Cardiac septum (tissue), 1 donor: ENCODE data around the gene MFAP5. TPM values are rescaled to one million over a fixed set of nuclear protein-coding genes. Genes with fewer than 3 reads are reported as not detected.

ENCODE experiments used
- DNase-seq: peaks from one replicate; pipeline ENCODE4 v3.0.0-alpha.2; 2020; ENCODE audit warnings: low spot score
- intact Hi-C: fragments of 100-400 bp; cut with DNase I; formaldehyde crosslinking; loops from one replicate; pipeline ENCODE4 v1.14.0; 2022
- long read RNA-seq: library from polyadenylated mRNA; unstranded; transcript quantifications from one replicate; pipeline ENCODE4 v2.0.0, GENCODE V29; 2021
- total RNA-seq: library from RNA; stranded (reverse); fragmentation: NEBNext Ultra II Directional; extraction: Animal tissue kit (Norgen Biotek cat#: 25700); gene quantifications from one replicate; pipeline ENCODE4 v1.2.1, GENCODE V29; 2021
- donor health status: DM: no; HTN: no; CAD: no.

Gene MFAP5, protein sequence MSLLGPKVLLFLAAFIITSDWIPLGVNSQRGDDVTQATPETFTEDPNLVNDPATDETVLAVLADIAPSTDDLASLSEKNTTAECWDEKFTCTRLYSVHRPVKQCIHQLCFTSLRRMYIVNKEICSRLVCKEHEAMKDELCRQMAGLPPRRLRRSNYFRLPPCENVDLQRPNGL
- 20.8 TPM for total RNA-seq
- long read RNA-seq, transcript MFAP5-201 (10 exons, 2,845 nt) = major isoform, 7 of 9 reads
- long read RNA-seq, partial matches to known transcripts = 0 of 9 reads
- long read RNA-seq, other reads (novel, unspliced or antisense) = 0 of 9 reads

DNA sequence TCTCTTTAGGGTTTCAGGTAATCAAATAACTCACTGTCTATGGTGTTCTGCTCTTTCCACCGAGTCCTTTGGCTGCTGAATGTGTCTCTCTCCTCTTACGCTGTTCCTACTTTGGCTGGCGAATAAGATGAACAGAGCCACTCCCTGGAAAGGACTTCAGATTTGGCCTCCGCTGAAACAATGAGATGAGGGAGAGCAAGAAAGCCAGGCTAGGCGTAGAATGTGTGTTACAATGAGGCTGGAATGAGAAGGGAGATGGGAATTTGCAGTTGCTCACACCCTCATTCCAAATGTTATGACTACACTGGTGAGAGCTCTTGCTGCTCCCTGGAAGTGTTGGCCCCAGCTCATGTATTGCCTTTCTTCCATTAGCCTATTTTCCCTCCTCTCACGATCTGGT lies at the start of gene MFAP5:
Gene MFAP5, minus strand, starts transcription at position 234 of the 400 bp plus-strand sequence. CDS start 722 bp downstream, outside the sequence.
- intact Hi-C loops = no loop called here

GRCh38 chr12:8709124-8709830 lies 46.7 kb upstream of the MFAP5 start:
- intact Hi-C loops = no loop called here
- DNase-seq = no peak

More for the DNA sequence above, at the start of gene MFAP5:
- no peak for DNase-seq

GRCh38 chr12:8702159-8702558 lies 39.5 kb upstream of the MFAP5 start:
- DNase-seq = no peak
- intact Hi-C loops = no loop called here

- no peak for DNase-seq
- intact Hi-C loops = no loop called here
Observed at GRCh38 chr12:8701046-8701660, 38.5 kb upstream of the MFAP5 start.

GRCh38 chr12:8699714-8700113 lies 37.1 kb upstream of the MFAP5 start:
- intact Hi-C loops = loop anchor here (5.0 kb wide), 2 partner anchors 73 to 213 kb away; partner anchors contain the start of gene PHC1
- no peak for DNase-seq

- DNase-seq = no peak
- intact Hi-C loops = loop anchor here (5.0 kb wide), 2 partner anchors 73 to 213 kb away; partner anchors contain the start of gene PHC1
Observed at GRCh38 chr12:8698879-8699278, 36.3 kb upstream of the MFAP5 start.

DNA sequence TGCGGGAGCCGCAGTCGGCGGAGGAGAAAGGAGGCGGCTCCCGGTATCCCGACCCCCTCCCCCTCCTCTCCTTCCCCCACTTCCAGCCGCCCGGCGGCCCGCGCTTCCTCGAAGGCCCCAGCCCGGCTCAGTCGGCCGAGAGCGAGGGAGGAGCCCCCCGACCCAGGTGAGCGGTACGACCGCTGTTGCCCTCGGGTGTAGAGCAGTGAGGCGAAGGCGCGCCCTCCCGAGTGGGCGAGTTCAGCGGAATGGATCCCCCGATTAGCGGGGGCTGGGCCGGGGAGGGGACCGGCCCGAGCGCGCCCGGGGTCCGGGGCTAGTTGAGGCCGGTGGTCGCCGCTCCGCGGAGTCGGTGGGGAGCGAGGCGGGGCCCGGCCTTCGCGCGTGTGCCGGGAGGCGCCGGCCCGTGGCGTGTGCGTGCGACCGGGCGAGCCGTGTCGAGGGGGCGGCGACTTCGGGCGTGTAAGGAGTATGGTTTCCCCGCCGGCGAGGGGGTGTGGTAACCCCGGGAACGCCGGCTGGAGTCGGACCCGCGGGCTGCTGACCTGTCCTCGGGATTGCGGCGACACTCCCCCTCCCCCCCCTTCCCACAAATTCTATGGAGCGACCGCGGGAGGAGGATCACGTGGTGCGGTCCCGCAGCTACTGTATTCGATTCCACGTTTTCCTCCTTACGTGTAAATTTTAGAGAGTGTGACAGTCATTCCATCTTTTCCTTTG lies 35.7 kb upstream of the MFAP5 start:
- intact Hi-C loops = loop anchor here (5.0 kb wide), 2 partner anchors 74 to 214 kb away; partner anchors contain the start of gene PHC1
- DNase-seq = peak; percentile 78

DNA sequence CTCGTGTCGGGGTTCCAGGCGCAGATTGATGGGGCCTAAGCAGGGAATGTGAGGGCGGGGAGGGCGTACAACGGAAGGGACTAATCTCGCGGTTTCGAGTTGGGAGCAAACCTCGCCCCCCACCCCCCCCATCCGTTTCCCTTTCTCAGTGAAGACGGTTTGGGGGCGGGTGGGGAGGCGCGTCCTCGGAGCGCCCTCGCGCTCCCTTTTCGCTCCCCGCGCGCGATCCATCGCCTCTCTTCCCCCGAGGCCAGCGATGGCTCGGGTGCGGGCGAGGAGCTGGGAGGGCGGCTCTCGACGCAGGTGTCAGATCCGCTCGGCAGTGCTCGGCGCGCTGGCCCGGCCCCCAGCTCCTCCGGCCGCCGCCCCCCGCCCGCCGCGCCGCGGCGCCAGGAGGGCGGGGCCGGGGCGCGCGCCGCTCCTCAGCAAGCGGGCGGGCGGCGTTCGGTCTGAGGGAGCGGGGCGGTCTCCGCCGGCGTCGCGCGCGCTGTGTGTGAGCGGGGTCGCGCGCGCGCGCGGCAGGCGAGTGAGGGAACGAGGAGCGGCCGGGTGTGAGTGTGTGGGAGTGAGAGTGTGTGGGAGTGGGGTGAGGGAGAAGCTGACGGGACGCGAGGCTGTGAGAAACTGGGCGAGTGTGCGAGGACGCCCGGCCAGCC lies 35.0 kb upstream of the MFAP5 start, which contains the start of gene RIMKLB:
Gene RIMKLB, plus strand, starts transcription at position 516 of the 656 bp plus-strand sequence. CDS start 15,876 bp downstream, outside the sequence.
- intact Hi-C loops = loop anchor here (5.0 kb wide), 2 partner anchors 75 to 215 kb away; partner anchors contain the start of gene PHC1
- peak; percentile 89 for DNase-seq

DNA sequence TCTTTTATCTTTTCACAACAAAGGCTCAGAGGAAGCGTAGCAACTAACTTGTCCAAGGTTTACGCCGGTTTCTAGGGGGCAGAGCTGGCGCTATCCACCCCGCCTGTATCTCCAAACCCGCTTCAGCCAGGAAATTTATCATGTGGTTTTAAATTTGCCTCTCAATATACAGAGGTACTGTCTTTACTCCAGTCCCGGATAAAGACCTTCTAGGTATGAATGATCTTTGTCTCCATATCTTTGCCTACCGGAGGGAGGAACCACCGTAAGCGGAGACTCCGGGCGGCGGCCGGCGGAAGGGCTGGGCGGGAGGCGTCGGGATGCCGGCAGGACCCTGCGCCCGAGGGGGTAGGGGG lies 34.5 kb upstream of the MFAP5 start:
- intact Hi-C loops = loop anchor here (5.0 kb wide), 2 partner anchors 75 to 215 kb away; partner anchors contain the start of gene PHC1
- no peak for DNase-seq

- DNase-seq = no peak
- intact Hi-C loops = loop anchor here (5.0 kb wide), 2 partner anchors 76 to 216 kb away; partner anchors contain the start of gene PHC1
Observed at GRCh38 chr12:8696442-8697090, 33.9 kb upstream of the MFAP5 start.

DNA sequence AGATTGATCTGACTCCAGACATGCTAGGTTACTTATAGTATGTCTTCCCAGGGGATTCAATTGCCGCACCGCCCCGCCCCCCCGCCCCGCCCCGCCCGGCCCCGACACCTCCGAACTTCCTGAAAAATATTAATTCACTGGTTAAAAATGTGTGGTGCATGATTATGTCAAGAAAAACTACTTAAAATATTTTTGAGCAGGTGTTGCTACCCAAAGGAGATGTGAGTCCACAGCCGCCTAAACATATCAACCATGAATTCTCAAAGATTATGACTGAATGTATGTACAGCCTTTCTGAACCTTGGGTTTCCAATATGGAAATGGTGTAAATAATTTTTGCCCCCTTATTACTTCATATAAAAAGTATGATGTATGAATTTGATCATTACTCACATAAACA lies 32.5 kb upstream of the MFAP5 start:
- intact Hi-C loops = loop anchor here (5.0 kb wide), 2 partner anchors 77 to 217 kb away; partner anchors contain the start of gene PHC1
- DNase-seq = no peak

DNA sequence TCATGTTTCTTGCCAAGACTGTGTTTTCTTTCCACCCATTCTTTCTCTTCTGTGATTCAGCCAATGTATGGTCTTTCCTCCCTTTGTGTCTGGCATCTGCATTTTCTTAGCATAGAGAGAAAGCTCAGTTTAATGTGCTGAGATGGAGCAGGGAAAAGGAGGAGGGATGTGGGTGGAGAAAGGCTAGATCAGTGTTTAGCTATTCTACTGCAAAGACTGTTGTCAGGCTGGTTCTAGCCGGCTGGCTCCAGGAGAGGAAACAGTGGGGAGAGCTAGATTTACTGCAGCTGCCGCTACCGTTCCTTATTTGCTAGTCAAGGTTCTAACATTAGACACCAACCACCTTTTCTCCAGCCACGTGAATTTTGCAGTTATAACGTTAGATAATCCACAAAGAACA lies 29.9 kb upstream of the MFAP5 start:
- DNase-seq = no peak
- intact Hi-C loops = no loop called here

DNA sequence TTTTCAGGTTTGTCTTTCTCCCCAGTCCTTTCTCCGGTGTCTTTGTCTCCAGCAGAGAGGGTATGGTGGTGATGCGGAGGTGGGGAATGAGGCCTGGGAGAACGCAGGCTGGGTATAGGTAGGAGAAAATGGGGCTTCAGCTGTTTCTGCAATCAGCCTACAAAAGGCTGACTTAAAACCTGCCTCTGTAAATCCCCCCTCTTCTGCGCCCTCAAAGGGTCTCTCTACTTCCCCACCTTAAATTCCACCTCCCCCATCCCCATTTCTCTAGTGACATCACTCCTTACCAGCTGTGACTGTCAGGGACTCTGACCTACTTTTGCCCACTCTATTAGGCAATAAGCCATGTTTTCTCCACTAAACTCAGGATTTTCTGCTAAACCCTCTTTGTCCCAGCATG lies 27.1 kb upstream of the MFAP5 start:
- no peak for DNase-seq
- intact Hi-C loops = no loop called here

- no peak for DNase-seq
- intact Hi-C loops = no loop called here
Observed at GRCh38 chr12:8687846-8688601, 25.4 kb upstream of the MFAP5 start.

GRCh38 chr12:8685051-8685450 lies 22.4 kb upstream of the MFAP5 start:
- intact Hi-C loops = no loop called here
- no peak for DNase-seq

DNA sequence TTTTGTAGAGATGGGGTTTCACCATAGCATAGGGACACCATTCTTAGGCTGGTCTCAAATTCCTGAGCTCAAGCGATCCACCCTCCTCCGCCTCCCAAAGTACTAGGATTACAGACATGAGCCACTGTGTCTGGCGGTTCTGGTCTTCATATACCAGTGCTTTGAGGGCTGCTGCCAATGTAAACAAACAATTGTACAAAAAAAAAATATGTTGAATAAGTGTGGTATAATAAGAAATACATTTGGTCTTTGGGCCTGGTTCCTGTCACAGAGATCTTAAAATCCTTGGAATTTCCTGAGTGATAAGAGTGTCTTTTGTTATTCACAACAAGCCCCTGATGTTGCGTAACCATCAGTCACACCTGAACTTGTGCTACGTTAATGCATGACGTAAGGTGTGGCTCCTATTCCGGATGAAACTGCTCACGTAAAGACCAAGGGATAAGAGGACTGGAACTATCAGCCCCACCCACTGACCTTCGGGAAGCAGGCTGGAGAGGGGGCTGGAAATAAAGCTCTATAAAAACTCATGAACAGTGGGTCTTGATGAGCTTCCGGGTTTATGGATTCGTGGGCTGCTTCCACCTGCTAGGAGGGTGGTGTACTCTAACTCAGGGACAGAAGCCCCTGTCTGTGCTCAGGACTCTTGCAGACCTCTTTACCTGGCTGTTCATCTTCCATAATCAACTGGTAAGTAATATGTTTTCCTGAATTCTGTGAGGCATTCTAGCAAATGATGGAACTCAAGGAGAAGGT lies 18.7 kb upstream of the MFAP5 start:
- no peak for DNase-seq
- intact Hi-C loops = loop anchor here (2.0 to 5.0 kb wide), 3 partner anchors 141 to 361 kb away; partner anchors contain the start of gene A2ML1

GRCh38 chr12:8680533-8680932 lies 17.9 kb upstream of the MFAP5 start:
- DNase-seq = no peak
- intact Hi-C loops = loop anchor here (2.0 to 5.0 kb wide), 3 partner anchors 142 to 362 kb away; partner anchors contain the start of gene A2ML1
